GM23248 (cell line): ENCODE measurements around the gene SPATC1L.

Experiments
- EZH2 ChIP-seq: fragments of 200-600 bp; sonication (generic); IDR thresholded peaks from 2 replicates; pipeline ENCODE4 v1.6.1; 2018; ENCODE audit warnings: antibody characterized with exemption, mild to moderate bottlenecking; ENCODE audit not compliant: insufficient read depth, poor library complexity, severe bottlenecking
- EZH2phosphoT487 ChIP-seq: fragments of 200-600 bp; sonication (generic); IDR thresholded peaks from 2 replicates; pipeline ENCODE4 v1.6.1; 2018; ENCODE audit warnings: antibody characterized with exemption, moderate library complexity, mild to moderate bottlenecking, low read depth; ENCODE audit not compliant: insufficient read depth

DNA sequence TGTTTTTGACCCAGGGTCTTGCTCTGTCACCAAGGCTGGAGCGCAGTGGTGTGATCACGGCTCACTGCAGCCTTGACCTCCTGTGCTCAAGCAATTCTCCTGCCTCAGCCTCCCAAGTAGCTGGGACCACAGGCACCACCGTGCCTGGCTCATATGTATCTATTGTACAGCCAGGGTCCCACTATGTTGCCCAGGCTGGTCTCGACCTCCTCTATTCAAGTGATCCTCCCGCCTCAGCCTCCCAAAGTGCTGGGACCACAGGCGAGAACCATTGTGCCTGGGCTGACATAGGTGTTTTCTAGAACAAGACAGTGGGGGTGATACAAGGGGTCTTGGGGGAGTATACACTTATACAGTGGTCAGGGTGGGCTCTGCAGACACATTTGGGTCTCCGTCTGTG lies 46.4 kb downstream of the SPATC1L start:
- no peak for TF ChIP-seq EZH2phosphoT487
- no peak for TF ChIP-seq EZH2
